Calu3 (cell line): Measurements from ENCODE around the gene ASCC2. TPM values are rescaled to one million over a fixed set of nuclear protein-coding genes. Genes with fewer than 3 reads are reported as not detected.

Experiments
- BruUV-seq: library from RNA; stranded (reverse); fragments of 400-500 nt; replicated peaks from 2 replicates; lab custom pipeline; 2021; lab: Mats Ljungman, UMichigan
- CTCF ChIA-PET: fragments of 300-600 bp; sonication (Branson Sonifier 250); formaldehyde crosslinking; loops from one replicate; lab custom pipeline; 2022; ENCODE audit warnings: antibody characterized with exemption; lab: Charles Lee
- DNase-seq: peaks from one replicate; pipeline ENCODE4 v3.0.0; 2022
- H3K27ac Mint-ChIP-seq: one replicate; pipeline ENCODE4 v1.8.0; 2022; ENCODE audit warnings: mixed read lengths; ENCODE audit not compliant: unreplicated experiment
- H3K27me3 Mint-ChIP-seq: one replicate; pipeline ENCODE4 v1.8.0; 2022; ENCODE audit warnings: mixed read lengths; ENCODE audit not compliant: unreplicated experiment
- H3K36me3 Mint-ChIP-seq: one replicate; pipeline ENCODE4 v1.8.0; 2022; ENCODE audit warnings: mild to moderate bottlenecking, moderate library complexity, mixed read lengths; ENCODE audit not compliant: insufficient read depth, unreplicated experiment
- H3K4me1 Mint-ChIP-seq: one replicate; pipeline ENCODE4 v1.8.0; 2022; ENCODE audit warnings: mild to moderate bottlenecking, low read depth, mixed read lengths; ENCODE audit not compliant: unreplicated experiment
- H3K4me3 Mint-ChIP-seq: one replicate; pipeline ENCODE4 v1.8.0; 2022; ENCODE audit warnings: mild to moderate bottlenecking, low read depth, moderate library complexity, mixed read lengths; ENCODE audit not compliant: unreplicated experiment
- H3K9me3 Mint-ChIP-seq: one replicate; pipeline ENCODE4 v1.8.0; 2022; ENCODE audit warnings: low read depth, mixed read lengths; ENCODE audit not compliant: unreplicated experiment
- intact Hi-C: fragments of 100-400 bp; cut with micrococcal nuclease; formaldehyde crosslinking; loops from one replicate; pipeline ENCODE4 v1.10.0; 2022; ENCODE audit not compliant: unreplicated experiment
- total RNA-seq: library from RNA; stranded (reverse); gene quantifications from 2 replicates; pipeline ENCODE4 v1.2.3, GENCODE V29; 2022
- TF ChIP-seq, protein P1 (sequence below): fragments of 200-600 bp; IDR thresholded peaks from one replicate; pipeline ENCODE4 v1.8.0; 2022; ENCODE audit warnings: antibody characterized with exemption; ENCODE audit not compliant: unreplicated experiment

Gene ASCC2
- total RNA-seq, 1 experiment from 2014 or later: 62.6 TPM

GRCh38 chr22:29846290-29846689 lies 8.2 kb upstream of the ASCC2 start:
- DNase-seq: no peak
- no peaks in the 10 kb centered on the region for H3K9me3 Mint-ChIP-seq
- no peaks in the 10 kb centered on the region for H3K36me3 Mint-ChIP-seq
- peaks cover 11% of the 10 kb centered on the region for H3K4me1 Mint-ChIP-seq
- H3K27me3 Mint-ChIP-seq: no peaks in the 10 kb centered on the region
- TF ChIP-seq, protein P1, sequence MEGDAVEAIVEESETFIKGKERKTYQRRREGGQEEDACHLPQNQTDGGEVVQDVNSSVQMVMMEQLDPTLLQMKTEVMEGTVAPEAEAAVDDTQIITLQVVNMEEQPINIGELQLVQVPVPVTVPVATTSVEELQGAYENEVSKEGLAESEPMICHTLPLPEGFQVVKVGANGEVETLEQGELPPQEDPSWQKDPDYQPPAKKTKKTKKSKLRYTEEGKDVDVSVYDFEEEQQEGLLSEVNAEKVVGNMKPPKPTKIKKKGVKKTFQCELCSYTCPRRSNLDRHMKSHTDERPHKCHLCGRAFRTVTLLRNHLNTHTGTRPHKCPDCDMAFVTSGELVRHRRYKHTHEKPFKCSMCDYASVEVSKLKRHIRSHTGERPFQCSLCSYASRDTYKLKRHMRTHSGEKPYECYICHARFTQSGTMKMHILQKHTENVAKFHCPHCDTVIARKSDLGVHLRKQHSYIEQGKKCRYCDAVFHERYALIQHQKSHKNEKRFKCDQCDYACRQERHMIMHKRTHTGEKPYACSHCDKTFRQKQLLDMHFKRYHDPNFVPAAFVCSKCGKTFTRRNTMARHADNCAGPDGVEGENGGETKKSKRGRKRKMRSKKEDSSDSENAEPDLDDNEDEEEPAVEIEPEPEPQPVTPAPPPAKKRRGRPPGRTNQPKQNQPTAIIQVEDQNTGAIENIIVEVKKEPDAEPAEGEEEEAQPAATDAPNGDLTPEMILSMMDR: no peak
- intact Hi-C loops: no loop called here
- H3K27ac Mint-ChIP-seq: no peak overlapping the region
- H3K4me3 Mint-ChIP-seq: no peak overlapping the region
- CTCF ChIA-PET: interaction anchor here (1.5 kb wide), 1 partner anchor 23 kb away, joined by 3 read pairs; no protein-coding TSS in a partner anchor
- BruUV-seq: no TSS peak

DNA sequence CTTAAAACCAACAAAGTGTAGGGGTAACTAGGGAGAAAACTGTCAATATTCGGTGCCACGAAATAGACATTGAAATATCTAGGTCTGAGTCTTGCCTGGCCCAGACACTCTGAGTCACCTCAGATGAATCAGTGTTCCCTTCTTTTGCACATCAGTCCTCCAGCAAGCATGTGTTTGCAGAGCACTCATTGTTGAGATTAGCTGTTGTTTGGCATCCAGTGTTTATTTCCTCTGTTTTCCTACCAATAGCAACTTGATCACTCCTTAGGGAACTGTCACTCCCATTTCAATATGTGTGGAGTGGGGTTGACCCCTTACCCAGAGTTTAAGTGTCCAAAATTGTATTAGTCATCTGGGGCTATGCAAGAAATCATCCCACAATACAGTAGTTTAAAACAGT lies 4.7 kb upstream of the ASCC2 start:
- CTCF ChIA-PET: interaction anchor here (1.0 kb wide), 1 partner anchor 21 kb away, joined by 6 read pairs; no protein-coding TSS in a partner anchor
- peak; percentile 25 for DNase-seq
- Mint-ChIP-seq H3K27ac (no peak overlapping the region), H3K27me3 (no peaks in the 10 kb centered on the region), H3K9me3 (no peaks in the 10 kb centered on the region), H3K4me1 (peaks cover 21% of the 10 kb centered on the region), H3K4me3 (no peak overlapping the region), H3K36me3 (peaks cover 9% of the 10 kb centered on the region)
- TF ChIP-seq, protein P1: no peak
- intact Hi-C loops: no loop called here
- no TSS peak for BruUV-seq

DNA sequence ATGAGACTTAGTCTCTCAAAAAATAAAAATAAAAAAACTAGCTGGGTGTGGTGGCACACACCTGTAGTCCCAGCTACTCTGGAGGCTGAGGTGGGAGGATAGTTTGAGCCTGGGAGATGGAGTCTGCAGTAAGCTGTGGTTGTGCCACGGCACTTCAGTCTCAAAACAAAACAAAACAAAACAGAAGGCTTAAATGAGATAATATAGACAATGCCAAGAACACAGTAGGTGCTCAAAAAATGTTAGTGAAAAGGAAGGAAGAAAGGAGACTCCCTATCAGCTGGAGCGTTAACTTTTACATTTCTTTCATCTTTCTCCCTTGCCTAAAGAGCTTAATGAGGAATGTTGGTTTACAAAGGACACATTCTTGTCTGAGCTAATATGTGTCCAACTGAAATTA lies 4.1 kb upstream of the ASCC2 start:
- CTCF ChIA-PET: interaction anchor here (1.0 kb wide), 1 partner anchor 21 kb away, joined by 6 read pairs; no protein-coding TSS in a partner anchor
- Mint-ChIP-seq H3K36me3 (peaks cover 14% of the 10 kb centered on the region), H3K27ac (no peak overlapping the region), H3K4me1 (peaks cover 21% of the 10 kb centered on the region), H3K27me3 (no peaks in the 10 kb centered on the region), H3K4me3 (no peak overlapping the region), H3K9me3 (no peaks in the 10 kb centered on the region)
- BruUV-seq: no TSS peak
- DNase-seq: no peak
- TF ChIP-seq, protein P1: no peak
- intact Hi-C loops: no loop called here

GRCh38 chr22:29840498-29840897 lies 2.4 kb upstream of the ASCC2 start:
- intact Hi-C loops: no loop called here
- H3K9me3 Mint-ChIP-seq: no peaks in the 10 kb centered on the region
- H3K4me1 Mint-ChIP-seq: peaks cover 31% of the 10 kb centered on the region
- H3K27me3 Mint-ChIP-seq: no peaks in the 10 kb centered on the region
- no peak for DNase-seq
- H3K4me3 Mint-ChIP-seq: no peak overlapping the region
- BruUV-seq: no TSS peak
- CTCF ChIA-PET: no interaction called here
- H3K27ac Mint-ChIP-seq: no peak overlapping the region
- peaks cover 27% of the 10 kb centered on the region for H3K36me3 Mint-ChIP-seq
- TF ChIP-seq, protein P1: no peak
